Sigmoid colon (tissue), 7 donors: ENCODE measurements around the gene GGT6. TPM values are rescaled to one million over a fixed set of nuclear protein-coding genes. Genes with fewer than 3 reads are reported as not detected.

ENCODE experiments used
- DNase-seq: peaks from one replicate; pipeline ENCODE4 v3.0.0-alpha.2; 2019
- H3K27ac ChIP-seq, 4 donors: fragments of 200-600 bp; sonication (generic); one replicate each; pipeline ENCODE4 v1.5.1; 2016 to 2019; ENCODE audit warnings: mild to moderate bottlenecking in 1 of 4
- H3K27me3 ChIP-seq, 3 donors: fragments of 200-600 bp; sonication (generic); one replicate each; pipeline ENCODE4 v1.5.1; 2019; ENCODE audit warnings: mild to moderate bottlenecking in 1 of 3
- H3K36me3 ChIP-seq, 4 donors: fragments of 200-600 bp; sonication (generic); one replicate each; pipeline ENCODE4 v1.5.1; 2016 to 2019
- H3K4me1 ChIP-seq, 4 donors: fragments of 200-600 bp; sonication (generic); one replicate each; pipeline ENCODE4 v1.5.1; 2017 to 2019
- H3K4me3 ChIP-seq, 4 donors: fragments of 200-600 bp; sonication (generic); one replicate each; pipeline ENCODE4 v1.5.1; 2017 to 2019; ENCODE audit warnings: mild to moderate bottlenecking in 2 of 4, moderate library complexity in 1 of 4
- H3K9me3 ChIP-seq, 4 donors: fragments of 200-600 bp in 3 of 4; sonication (generic) in 3 of 4; one replicate each; pipeline versions ENCODE4 v1.5.1 to v1.6.1; 2013 to 2019
- EP300 ChIP-seq, 4 donors: sonication (generic); formaldehyde crosslinking; IDR thresholded peaks; one replicate each; pipeline ENCODE4 v1.6.1; 2017; ENCODE audit warnings: antibody characterized with exemption in 4 of 4
- POLR2A ChIP-seq, 2 donors: fragments of 450-650 bp; IDR thresholded peaks; one replicate each; pipeline ENCODE4 v1.6.1; 2016; ENCODE audit warnings: antibody characterized with exemption in 2 of 2, mild to moderate bottlenecking in 2 of 2, moderate library complexity in 2 of 2
- POLR2AphosphoS5 ChIP-seq, 4 donors: sonication (generic); formaldehyde crosslinking; IDR thresholded peaks; one replicate each; pipeline ENCODE4 v1.6.1; 2017; ENCODE audit warnings: antibody characterized with exemption in 4 of 4
- WGBS, 2 donors: extraction: QIAGEN DNeasy Blood & Tissue Kit; methylation state at CpG; one replicate each; pipeline ENCODE4 v1.1.7; 2013; 5-methylcytosine and 5-hydroxymethylcytosine counted together
- intact Hi-C: fragments of 100-400 bp; cut with DNase I; formaldehyde crosslinking; loops from one replicate; pipeline ENCODE4 v1.15.1; 2023
- polyA plus RNA-seq, 3 donors: library from polyadenylated mRNA; stranded (reverse); fragments of 200-250 nt; gene quantifications; one replicate each; pipeline ENCODE4 v1.2.3, GENCODE V29; 2013
- total RNA-seq, 4 donors: library from RNA; depleted of rRNA; stranded (reverse); fragments of >200 nt; gene quantifications; one replicate each; pipeline ENCODE4 v1.1.0, GENCODE V29; 2016
- TF ChIP-seq, protein P1 (sequence below), 4 experiments: fragments of 450-650 bp in 3 of 4; fragments of 200-600 bp in 1 of 4; IDR thresholded peaks; one replicate each; pipeline ENCODE4 v1.5.1; 2016 to 2019; ENCODE audit warnings: antibody characterized with exemption in 4 of 4, mild to moderate bottlenecking in 3 of 4, moderate library complexity in 2 of 4
- donor health status: healthy with polysubstance abuse.
- donor health status: Bipolar disorder and iron deficiency.
- donor health status: healthy.

The GGT6 gene
- total and polyA plus RNA-seq, 7 donors: 0.71 to 94.4 (median 22.2) TPM; not detected in 2

DNA sequence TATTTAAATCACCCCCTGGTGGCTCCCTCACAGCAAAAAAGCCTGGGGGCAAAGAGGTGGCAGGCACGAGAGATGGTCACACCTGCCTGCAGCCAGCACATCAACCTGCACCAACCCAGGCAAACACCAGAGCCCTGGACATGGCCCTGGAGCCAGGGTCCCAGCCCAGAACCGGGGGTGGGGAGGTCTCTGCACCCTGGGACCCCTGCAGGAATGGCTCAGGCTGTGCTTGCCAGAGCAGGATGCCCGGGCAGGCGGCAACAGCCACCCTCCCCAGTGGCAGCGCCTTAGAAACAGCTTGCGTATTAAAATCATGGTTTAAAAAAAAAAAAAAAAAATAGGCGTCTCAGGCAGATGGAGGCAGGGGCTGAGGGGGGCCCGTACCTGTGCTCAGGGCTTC is 21.4 kb downstream of the GGT6 start:
- Histone ChIP-seq H3K27ac (peak overlapping the region in 2 of 4 donors; percentile 47 to 72), H3K4me3 (no peak overlapping the region), H3K36me3 (peaks cover 14 to 57% (median 44%) of the 10 kb centered on the region in 4 donors), H3K27me3 (peaks cover 0 to 21% (median 6%) of the 10 kb centered on the region in 3 donors), H3K4me1 (peaks cover 0 to 28% (median 22%) of the 10 kb centered on the region in 4 donors), H3K9me3 (no peaks in the 10 kb centered on the region)
- intact Hi-C loops: no loop called here
- peak; percentile 52 for DNase-seq
- TF ChIP-seq POLR2A (IDR thresholded peaks at IDR 0.05): no peak
- TF ChIP-seq, protein P1, sequence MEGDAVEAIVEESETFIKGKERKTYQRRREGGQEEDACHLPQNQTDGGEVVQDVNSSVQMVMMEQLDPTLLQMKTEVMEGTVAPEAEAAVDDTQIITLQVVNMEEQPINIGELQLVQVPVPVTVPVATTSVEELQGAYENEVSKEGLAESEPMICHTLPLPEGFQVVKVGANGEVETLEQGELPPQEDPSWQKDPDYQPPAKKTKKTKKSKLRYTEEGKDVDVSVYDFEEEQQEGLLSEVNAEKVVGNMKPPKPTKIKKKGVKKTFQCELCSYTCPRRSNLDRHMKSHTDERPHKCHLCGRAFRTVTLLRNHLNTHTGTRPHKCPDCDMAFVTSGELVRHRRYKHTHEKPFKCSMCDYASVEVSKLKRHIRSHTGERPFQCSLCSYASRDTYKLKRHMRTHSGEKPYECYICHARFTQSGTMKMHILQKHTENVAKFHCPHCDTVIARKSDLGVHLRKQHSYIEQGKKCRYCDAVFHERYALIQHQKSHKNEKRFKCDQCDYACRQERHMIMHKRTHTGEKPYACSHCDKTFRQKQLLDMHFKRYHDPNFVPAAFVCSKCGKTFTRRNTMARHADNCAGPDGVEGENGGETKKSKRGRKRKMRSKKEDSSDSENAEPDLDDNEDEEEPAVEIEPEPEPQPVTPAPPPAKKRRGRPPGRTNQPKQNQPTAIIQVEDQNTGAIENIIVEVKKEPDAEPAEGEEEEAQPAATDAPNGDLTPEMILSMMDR (IDR thresholded peaks at IDR 0.05): no peak
- no peak for TF ChIP-seq POLR2AphosphoS5 (IDR thresholded peaks at IDR 0.05)
- no peak for TF ChIP-seq EP300 (IDR thresholded peaks at IDR 0.05)
- WGBS, 2 donors: 87 to 92% methylated on average over 8 of the region's 8 CpGs

GRCh38 chr17:4538236-4539002 is 22.0 kb downstream of the GGT6 start:
- TF ChIP-seq, protein P1 (IDR thresholded peaks at IDR 0.05): no peak
- TF ChIP-seq POLR2AphosphoS5 (IDR thresholded peaks at IDR 0.05): no peak
- TF ChIP-seq EP300 (IDR thresholded peaks at IDR 0.05): no peak
- TF ChIP-seq POLR2A (IDR thresholded peaks at IDR 0.05): no peak
- DNase-seq: peak; percentile 65

DNA sequence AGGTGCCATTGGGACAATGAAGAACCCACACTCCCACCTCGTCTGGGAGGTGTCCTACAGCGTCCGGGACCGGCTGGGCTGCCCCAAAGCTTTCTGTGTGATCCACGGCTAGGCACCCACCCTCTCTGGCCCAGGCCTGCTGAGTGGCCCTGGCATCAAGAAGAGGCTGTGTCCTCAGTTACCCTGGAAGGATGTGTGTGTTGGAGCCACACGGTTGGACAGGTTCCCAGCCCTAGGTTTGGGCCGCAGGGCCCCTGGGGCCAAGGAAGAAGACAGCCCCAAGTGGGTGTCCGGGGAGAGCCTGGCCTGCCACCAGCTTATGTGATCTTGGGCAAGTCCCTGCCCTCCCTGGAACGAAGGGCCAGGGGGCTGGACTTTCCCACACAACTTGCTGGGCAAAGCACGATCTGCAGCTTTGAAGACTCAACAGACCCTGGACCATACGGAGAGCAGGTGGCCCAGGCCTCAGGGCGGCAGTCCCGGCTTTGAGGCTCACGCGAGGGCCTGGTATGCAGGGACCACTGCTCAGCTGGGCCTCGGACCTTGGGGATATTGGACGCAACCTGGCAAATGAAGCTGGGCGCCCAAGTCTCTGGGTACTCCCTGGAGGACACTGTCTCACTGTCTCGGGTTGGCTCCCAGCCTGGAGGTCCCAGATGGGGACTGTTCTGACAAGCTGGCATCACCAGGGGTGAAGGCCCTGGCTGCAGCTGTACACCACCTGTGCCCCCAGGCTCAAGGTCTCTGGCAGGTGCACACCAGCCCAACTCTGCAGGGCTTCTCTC is 22.7 kb downstream of the GGT6 start:
- 83 to 84% methylated on average over 19 of the region's 19 CpGs for WGBS, 2 donors
- peaks cover 12 to 44% (median 32%) of the 10 kb centered on the region in 4 donors for H3K36me3 ChIP-seq
- intact Hi-C loops: no loop called here
- no peak overlapping the region for H3K4me3 ChIP-seq
- H3K27ac ChIP-seq: peak overlapping the region; percentile 47 to 72 (median 56)
- no peak for DNase-seq
- no peak for TF ChIP-seq POLR2AphosphoS5 (IDR thresholded peaks at IDR 0.05)
- TF ChIP-seq, protein P1 (IDR thresholded peaks at IDR 0.05): no peak
- TF ChIP-seq POLR2A (IDR thresholded peaks at IDR 0.05): no peak
- no peak for TF ChIP-seq EP300 (IDR thresholded peaks at IDR 0.05)
- peaks cover 0 to 37% (median 22%) of the 10 kb centered on the region in 4 donors for H3K4me1 ChIP-seq
- H3K27me3 ChIP-seq: peaks cover 0 to 21% (median 6%) of the 10 kb centered on the region in 3 donors
- no peaks in the 10 kb centered on the region for H3K9me3 ChIP-seq

More at GRCh38 chr17:4538236-4539002, 22.0 kb downstream of the GGT6 start:
- Histone ChIP-seq H3K27ac (peak overlapping the region in 3 of 4 donors; percentile 47 to 72 (median 52)), H3K27me3 (peaks cover 0 to 21% (median 6%) of the 10 kb centered on the region in 3 donors), H3K4me1 (peaks cover 0 to 32% (median 22%) of the 10 kb centered on the region in 4 donors), H3K9me3 (no peaks in the 10 kb centered on the region), H3K36me3 (peaks cover 14 to 51% (median 39%) of the 10 kb centered on the region in 4 donors), H3K4me3 (no peak overlapping the region)
- 77 to 83% methylated on average over 13 of the region's 13 CpGs for WGBS, 2 donors
- intact Hi-C loops: no loop called here

DNA sequence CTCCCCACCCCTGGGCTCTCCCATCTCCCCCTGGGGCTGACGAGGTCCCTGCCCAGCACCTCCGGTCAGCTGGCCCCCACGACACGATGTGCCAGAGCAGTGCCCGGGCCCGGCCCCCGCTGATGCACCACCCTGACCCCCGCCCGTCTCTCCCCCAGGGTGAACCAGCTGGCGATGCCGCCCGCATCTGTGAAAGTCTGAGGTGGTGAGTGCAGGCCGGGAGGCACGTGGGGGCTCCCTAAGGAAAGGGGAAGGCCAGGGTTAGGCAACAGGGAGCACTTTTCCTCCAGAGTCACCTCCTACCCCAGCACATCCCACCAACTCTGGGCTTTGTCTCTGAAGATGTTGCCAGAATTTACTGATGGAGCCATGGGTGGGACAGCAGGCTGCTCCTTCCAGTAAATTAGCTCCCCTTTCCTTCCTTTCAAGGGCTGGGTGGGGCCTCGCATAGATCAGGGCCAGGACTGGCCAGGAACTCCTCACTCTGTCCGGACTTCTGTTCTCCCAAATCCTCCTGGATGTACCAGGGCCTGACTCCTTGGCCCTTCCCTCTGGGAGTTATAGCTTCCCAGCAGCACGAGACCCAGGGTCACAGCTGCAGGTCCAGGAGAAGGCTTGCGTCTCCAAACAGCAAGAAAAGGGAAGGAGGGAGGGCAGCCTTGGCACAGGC is 23.5 kb downstream of the GGT6 start:
- 54 to 66% methylated on average over 18 of the region's 18 CpGs for WGBS, 2 donors
- TF ChIP-seq POLR2AphosphoS5 (IDR thresholded peaks at IDR 0.05) (peak in 1 of 4 donors; percentile 18), EP300 (IDR thresholded peaks at IDR 0.05) (no peak)
- Histone ChIP-seq H3K9me3 (no peaks in the 10 kb centered on the region), H3K27ac (peak overlapping the region; percentile 52 to 72 (median 61)), H3K4me3 (no peak overlapping the region), H3K36me3 (peaks cover 6 to 36% (median 24%) of the 10 kb centered on the region in 4 donors), H3K27me3 (peaks cover 0 to 21% (median 6%) of the 10 kb centered on the region in 3 donors), H3K4me1 (peaks cover 0 to 37% (median 22%) of the 10 kb centered on the region in 4 donors)
- no peak for DNase-seq
- intact Hi-C loops: no loop called here
